H1 (cell line): Measurements from ENCODE around the gene MYO1A. TPM values are rescaled to one million over a fixed set of nuclear protein-coding genes. Genes with fewer than 3 reads are reported as not detected.

ENCODE experiments used
- BRCA1 ChIP-seq: IDR thresholded peaks from 2 replicates; pipeline ENCODE4 v1.6.1; 2012; ENCODE audit warnings: low read depth, low read length, improper control_type of control experiment
- CHD7 ChIP-seq: fragments of 300-600 bp; sonication (generic); IDR thresholded peaks from 2 replicates; pipeline ENCODE4 v1.7.1; 2012; ENCODE audit warnings: low read length, moderate library complexity, mild to moderate bottlenecking, inconsistent platforms; ENCODE audit not compliant: insufficient replicate concordance
- CREB1 ChIP-seq: IDR thresholded peaks from 2 replicates; pipeline ENCODE4 v1.6.1; 2012; ENCODE audit warnings: inconsistent platforms
- CTBP2 ChIP-seq: IDR thresholded peaks from 2 replicates; pipeline ENCODE4 v1.7.0; 2011; ENCODE audit warnings: borderline replicate concordance, mild to moderate bottlenecking, moderate library complexity, mixed read lengths, low read length; ENCODE audit not compliant: insufficient read depth, insufficient read length
- MAX ChIP-seq: IDR thresholded peaks from 2 replicates; pipeline ENCODE4 v1.6.1; 2012; ENCODE audit warnings: inconsistent platforms
- PHF8 ChIP-seq: fragments of 200-600 bp; sonication (generic); conservative IDR thresholded peaks from 2 replicates; pipeline ENCODE4 v1.7.1; 2012; ENCODE audit warnings: low read depth, mild to moderate bottlenecking, inconsistent platforms, low read length, moderate library complexity
- SIRT6 ChIP-seq: IDR thresholded peaks from one replicate; pipeline ENCODE4 v1.7.1; 2012; ENCODE audit warnings: low read length, inconsistent platforms
- SRF ChIP-seq: IDR thresholded peaks from 2 replicates; pipeline ENCODE4 v1.6.1; 2011; ENCODE audit warnings: mild to moderate bottlenecking, low read depth, low read length, moderate library complexity
- TAF1 ChIP-seq: IDR thresholded peaks from 2 replicates; pipeline ENCODE4 v1.6.1; 2011; ENCODE audit warnings: mild to moderate bottlenecking, low read depth, low read length
- TCF12 ChIP-seq: IDR thresholded peaks from 2 replicates; pipeline ENCODE4 v1.6.1; 2011; ENCODE audit warnings: low read depth, mild to moderate bottlenecking, low read length
- polyA plus RNA-seq, 7 experiments: library from polyadenylated mRNA; depleted of rRNA in 3 of 7; stranded (reverse) in 5 of 7; unstranded in 2 of 7; fragments of >200 nt in 5 of 7; fragments of 200-250 nt in 2 of 7; gene quantifications; 1 replicate in 5 of 7; 2 replicates in 1 of 7; 4 replicates in 1 of 7; pipeline versions ENCODE4 v1.2.1 to v1.2.3, GENCODE V29; 2011 to 2013; ENCODE audit warnings: missing spikeins in 2 of 7, mixed read lengths in 2 of 7
- total RNA-seq: library from RNA; stranded (reverse); fragmentation: NEBNext Ultra II Directional; extraction: Animal tissue kit (Norgen Biotek cat#: 25700); gene quantifications from 2 replicates; pipeline ENCODE4 v1.2.1, GENCODE V29; 2021

The MYO1A gene
- total and polyA plus RNA-seq, 2 of the 8 experiments (the other 6 are each of a cell fraction or from before 2014, with no cell fraction given) = 0.54 to 0.77 TPM

DNA sequence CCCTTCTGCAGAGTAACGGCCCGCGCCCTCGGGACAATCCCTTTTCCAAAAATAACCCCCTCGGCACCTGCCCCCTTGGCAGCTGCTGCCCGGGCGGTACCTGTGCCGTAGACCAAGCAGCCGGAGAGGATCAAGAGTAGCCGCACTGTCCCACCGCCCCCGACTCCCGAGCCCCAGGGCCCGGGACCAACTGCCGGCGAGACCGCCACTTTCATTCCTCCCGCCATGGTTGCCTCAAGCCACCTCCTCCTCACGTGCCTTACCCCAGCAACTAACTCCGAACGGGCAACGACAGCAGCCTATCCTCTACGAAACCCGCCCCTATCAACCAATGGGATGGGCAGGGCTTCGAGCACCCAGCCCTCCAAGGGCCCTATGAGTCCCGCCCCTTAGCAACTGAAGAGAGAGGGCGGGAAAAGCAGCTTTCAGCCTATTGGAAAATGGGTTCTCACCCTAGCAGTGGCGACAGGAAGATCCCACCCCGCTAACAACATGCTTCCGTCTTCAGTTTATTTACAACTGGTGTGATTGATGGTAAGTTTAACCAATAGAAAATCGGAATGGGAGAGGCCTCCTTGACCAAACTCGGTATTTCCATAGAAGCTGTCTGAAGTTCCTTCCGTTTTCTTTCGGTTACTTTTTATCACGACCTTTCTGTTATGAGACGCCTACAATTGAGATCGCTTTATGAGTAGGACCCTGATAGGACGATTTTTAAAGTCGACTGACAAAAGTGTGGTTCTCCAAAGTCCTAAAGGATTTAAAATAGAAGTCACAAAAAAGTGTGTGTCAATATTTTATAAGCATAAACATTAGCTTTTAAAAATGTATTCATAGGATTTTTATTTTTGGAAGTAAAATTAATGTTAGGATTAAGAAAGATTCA is 28.8 kb upstream of the MYO1A start, which contains the start of gene NEMP1 (continued):
- TF ChIP-seq CHD7 = no peak
- peak; percentile 93 for TF ChIP-seq PHF8
- no peak for TF ChIP-seq CTBP2
- no peak for TF ChIP-seq TCF12
- TF ChIP-seq SIRT6 = no peak
- TF ChIP-seq CREB1 = no peak
- no peak for TF ChIP-seq BRCA1
- no peak; the same call in 1 of the 2 replicates for TF ChIP-seq SRF
- peak; percentile 90 for TF ChIP-seq TAF1
- peak; percentile 92 for TF ChIP-seq MAX
